ENCODE results near the gene COPS3.

GRCh38 chr17:17320188-17320910, 39.3 kb upstream of the COPS3 start:
- TF ChIP-seq CTCF (IDR thresholded peaks at IDR 0.05) (no peak), POLR2A (IDR thresholded peaks at IDR 0.05) (no peak), EP300 (IDR thresholded peaks at IDR 0.05) (no peak)

Data from ovary (tissue), 3 donors.